H1 (cell line): ENCODE data around the gene CRADD. TPM values are rescaled to one million over a fixed set of nuclear protein-coding genes. Genes with fewer than 3 reads are reported as not detected.

Source experiments
- CTCF ChIA-PET: fragments of 300-600 bp; sonication (Branson Sonifier 250); formaldehyde crosslinking; loops from one replicate; lab custom pipeline; 2021; ENCODE audit not compliant: partially characterized antibody; lab: Charles Lee
- POLR2A ChIA-PET: fragments of 300-600 bp; sonication (Branson Sonifier 250); formaldehyde crosslinking; loops from one replicate; lab custom pipeline; 2021; ENCODE audit warnings: inconsistent platforms; ENCODE audit not compliant: partially characterized antibody; lab: Charles Lee
- DNase-seq, 2 experiments: peaks; one replicate each; pipeline versions ENCODE4 v3.0.0 to v3.0.0-alpha.2; 2010 to 2022; ENCODE audit warnings: low spot score in 2 of 2, low read depth in 1 of 2, mixed read lengths in 1 of 2
- FAIRE-seq: peaks from 2 replicates; lab custom pipeline; 2011; peaks lifted over from hg19 to GRCh38; lab: Jason Lieb, UNC
- H2AFZ ChIP-seq: 2 replicates; pipeline ENCODE4 v1.8.1; 2012; ENCODE audit warnings: low read length, inconsistent platforms
- H2AK5ac ChIP-seq: 2 replicates; pipeline ENCODE4 v1.6.1; 2013; ENCODE audit warnings: low read depth, low read length
- H2BK120ac ChIP-seq: replicated peaks from 2 replicates; pipeline ENCODE3; 2013; ENCODE audit warnings: low read depth, low read length, inconsistent platforms
- H2BK12ac ChIP-seq: 2 replicates; pipeline ENCODE4 v1.6.1; 2013; ENCODE audit warnings: low read depth, low read length
- H2BK15ac ChIP-seq: 2 replicates; pipeline ENCODE4 v1.6.1; 2013; ENCODE audit warnings: low read length
- H2BK20ac ChIP-seq: 2 replicates; pipeline ENCODE4 v1.6.1; 2013; ENCODE audit warnings: low read length
- H2BK5ac ChIP-seq: 2 replicates; pipeline ENCODE4 v1.6.1; 2013; ENCODE audit warnings: low read depth, low read length
- H3K14ac ChIP-seq: 2 replicates; pipeline ENCODE4 v1.6.1; 2013; ENCODE audit warnings: inconsistent platforms; ENCODE audit not compliant: insufficient read length
- H3K18ac ChIP-seq: 2 replicates; pipeline ENCODE4 v1.6.1; 2013; ENCODE audit warnings: low read length; ENCODE audit errors: extremely low read depth
- H3K23ac ChIP-seq: 2 replicates; pipeline ENCODE4 v1.6.1; 2013; ENCODE audit warnings: inconsistent platforms; ENCODE audit not compliant: insufficient read length
- H3K23me2 ChIP-seq: 2 replicates; pipeline ENCODE4 v1.6.1; 2013; ENCODE audit warnings: low read depth, low read length
- H3K27ac ChIP-seq: 2 replicates; pipeline ENCODE4 v1.6.1; 2011; ENCODE audit warnings: low read depth, low read length, inconsistent platforms
- H3K27me3 ChIP-seq, 4 experiments: replicated peaks in 1 of 4; 1 replicate in 1 of 4; 2 replicates in 3 of 4; pipeline versions ENCODE4 v1.6.1 to v1.8.1; 2011 to 2013; ENCODE audit warnings: low read length in 3 of 4, mild to moderate bottlenecking in 3 of 4, inconsistent platforms in 2 of 4, mixed read lengths in 2 of 4, moderate library complexity in 1 of 4; ENCODE audit not compliant: control insufficient read depth in 3 of 4, insufficient read depth in 3 of 4; ENCODE audit errors: extremely low read depth in 1 of 4
- H3K36me3 ChIP-seq, 4 experiments: 2 replicates each; pipeline versions ENCODE4 v1.6.1 to v1.8.1; 2011 to 2013; ENCODE audit warnings: mild to moderate bottlenecking in 4 of 4, low read length in 3 of 4, moderate library complexity in 2 of 4, control low read depth in 1 of 4, inconsistent platforms in 1 of 4; ENCODE audit not compliant: insufficient read depth in 4 of 4, control insufficient read depth in 2 of 4
- H3K4ac ChIP-seq: replicated peaks from 2 replicates; pipeline ENCODE3; 2013; ENCODE audit warnings: low read length, low read depth, mixed read lengths, inconsistent platforms; ENCODE audit not compliant: insufficient read length
- H3K4me1 ChIP-seq, 4 experiments: replicated peaks in 1 of 4; 1 replicate in 1 of 4; 2 replicates in 3 of 4; pipeline versions ENCODE4 v1.6.1 to v1.8.1; 2011 to 2013; ENCODE audit warnings: low read length in 3 of 4, inconsistent platforms in 2 of 4, mixed read lengths in 1 of 4; ENCODE audit not compliant: insufficient read depth in 4 of 4, control insufficient read depth in 3 of 4
- H3K4me2 ChIP-seq, 2 experiments: 2 replicates each; pipeline versions ENCODE4 v1.6.1 to v1.8.1; 2011 to 2013; ENCODE audit warnings: low read depth in 2 of 2, low read length in 2 of 2, control low read depth in 1 of 2, inconsistent platforms in 1 of 2, mild to moderate bottlenecking in 1 of 2; ENCODE audit not compliant: insufficient read depth in 1 of 2
- H3K4me3 ChIP-seq, 4 experiments: fragments of 200-600, 300-600 bp in 1 of 4; sonication (generic), shearing (Covaris generic), sonication (Bioruptor Twin) in 1 of 4; 2 replicates each; pipeline versions ENCODE4 v1.5.1 to v1.8.1; 2011 to 2016; ENCODE audit warnings: low read length in 4 of 4, low read depth in 3 of 4, control low read depth in 2 of 4, inconsistent platforms in 2 of 4, mild to moderate bottlenecking in 2 of 4, mixed read lengths in 1 of 4, moderate library complexity in 1 of 4; ENCODE audit not compliant: insufficient read depth in 2 of 4; ENCODE audit errors: extremely low read depth in 1 of 4
- H3K56ac ChIP-seq: replicated peaks from 2 replicates; pipeline ENCODE3; 2013; ENCODE audit warnings: low read depth, mild to moderate bottlenecking, mixed read lengths, low read length, inconsistent platforms; ENCODE audit not compliant: insufficient read length
- H3K79me1 ChIP-seq: 2 replicates; pipeline ENCODE4 v1.6.1; 2013; ENCODE audit warnings: low read depth, low read length, control low read depth
- H3K79me2 ChIP-seq, 2 experiments: 2 replicates each; pipeline versions ENCODE4 v1.6.1 to v1.8.1; 2012 to 2013; ENCODE audit warnings: low read length in 2 of 2, mild to moderate bottlenecking in 2 of 2, inconsistent platforms in 1 of 2; ENCODE audit not compliant: insufficient read depth in 2 of 2, control insufficient read depth in 1 of 2
- H3K9ac ChIP-seq, 4 experiments: replicated peaks in 1 of 4; 1 replicate in 1 of 4; 2 replicates in 3 of 4; pipeline versions ENCODE4 v1.6.1 to v1.8.1; 2011 to 2013; ENCODE audit warnings: low read depth in 3 of 4, low read length in 3 of 4, control low read depth in 2 of 4, mild to moderate bottlenecking in 2 of 4, moderate library complexity in 2 of 4, inconsistent platforms in 1 of 4; ENCODE audit errors: extremely low read depth in 1 of 4
- H3K9me3 ChIP-seq, 2 experiments: 2 replicates each; pipeline versions ENCODE4 v1.6.1 to v1.8.1; 2012 to 2013; ENCODE audit warnings: mild to moderate bottlenecking in 2 of 2, moderate library complexity in 2 of 2, control low read depth in 1 of 2, inconsistent platforms in 1 of 2, low read depth in 1 of 2, low read length in 1 of 2, mixed read lengths in 1 of 2; ENCODE audit not compliant: insufficient read depth in 2 of 2
- H4K20me1 ChIP-seq, 2 experiments: replicated peaks in 1 of 2; 2 replicates each; pipeline versions ENCODE3 to v1.8.1; 2011 to 2013; ENCODE audit warnings: inconsistent platforms in 2 of 2, low read length in 2 of 2, mild to moderate bottlenecking in 1 of 2; ENCODE audit not compliant: insufficient read depth in 2 of 2, control insufficient read depth in 1 of 2
- H4K5ac ChIP-seq: 2 replicates; pipeline ENCODE4 v1.6.1; 2013; ENCODE audit warnings: low read length, low read depth, mixed read lengths, inconsistent platforms; ENCODE audit not compliant: insufficient read length
- H4K8ac ChIP-seq: 2 replicates; pipeline ENCODE4 v1.8.0; 2013; ENCODE audit warnings: mild to moderate bottlenecking, moderate library complexity, low read length, inconsistent platforms; ENCODE audit not compliant: insufficient read depth; ENCODE audit errors: extremely low read depth
- H4K91ac ChIP-seq: replicated peaks from 2 replicates; pipeline ENCODE3; 2013; ENCODE audit warnings: low read length, mixed read lengths, inconsistent platforms; ENCODE audit not compliant: insufficient read length
- JUND ChIP-seq: IDR thresholded peaks from 2 replicates; pipeline ENCODE4 v1.6.1; 2011; ENCODE audit warnings: mild to moderate bottlenecking, improper control_type of control experiment, low read length
- POLR2A ChIP-seq, 2 experiments: IDR thresholded peaks; 1 replicate in 1 of 2; 2 replicates in 1 of 2; pipeline ENCODE4 v1.6.1; 2011; ENCODE audit warnings: low read depth in 2 of 2, low read length in 2 of 2, mild to moderate bottlenecking in 2 of 2; ENCODE audit errors: control extremely low read depth in 1 of 2
- WGBS, 2 experiments: shearing (Covaris generic) in 1 of 2; methylation state at CpG; one replicate each; pipeline versions ENCODE4 v1.1.6 to v1.1.7; 2013 to 2015; ENCODE audit warnings: low lambda C conversion rate in 2 of 2, mixed read lengths in 2 of 2, inconsistent platforms in 1 of 2, low coverage in 1 of 2, missing lambda C conversion rate in 1 of 2; ENCODE audit not compliant: insufficient replicate concordance in 2 of 2, insufficient coverage in 1 of 2, insufficient read length in 1 of 2; ENCODE audit errors: extremely low coverage in 1 of 2, missing lambda C conversion rate in 1 of 2; 5-methylcytosine and 5-hydroxymethylcytosine counted together
- polyA plus RNA-seq, 7 experiments: library from polyadenylated mRNA; depleted of rRNA in 3 of 7; stranded (reverse) in 5 of 7; unstranded in 2 of 7; fragments of >200 nt in 5 of 7; fragments of 200-250 nt in 2 of 7; gene quantifications; 1 replicate in 5 of 7; 2 replicates in 1 of 7; 4 replicates in 1 of 7; pipeline versions ENCODE4 v1.2.1 to v1.2.3, GENCODE V29; 2011 to 2013; ENCODE audit warnings: missing spikeins in 2 of 7, mixed read lengths in 2 of 7
- total RNA-seq: library from RNA; stranded (reverse); fragmentation: NEBNext Ultra II Directional; extraction: Animal tissue kit (Norgen Biotek cat#: 25700); gene quantifications from 2 replicates; pipeline ENCODE4 v1.2.1, GENCODE V29; 2021

Gene CRADD
- total and polyA plus RNA-seq, 2 of the 8 experiments (the other 6 are each of a cell fraction or from before 2014, with no cell fraction given) = 8.1 to 15.4 TPM

DNA sequence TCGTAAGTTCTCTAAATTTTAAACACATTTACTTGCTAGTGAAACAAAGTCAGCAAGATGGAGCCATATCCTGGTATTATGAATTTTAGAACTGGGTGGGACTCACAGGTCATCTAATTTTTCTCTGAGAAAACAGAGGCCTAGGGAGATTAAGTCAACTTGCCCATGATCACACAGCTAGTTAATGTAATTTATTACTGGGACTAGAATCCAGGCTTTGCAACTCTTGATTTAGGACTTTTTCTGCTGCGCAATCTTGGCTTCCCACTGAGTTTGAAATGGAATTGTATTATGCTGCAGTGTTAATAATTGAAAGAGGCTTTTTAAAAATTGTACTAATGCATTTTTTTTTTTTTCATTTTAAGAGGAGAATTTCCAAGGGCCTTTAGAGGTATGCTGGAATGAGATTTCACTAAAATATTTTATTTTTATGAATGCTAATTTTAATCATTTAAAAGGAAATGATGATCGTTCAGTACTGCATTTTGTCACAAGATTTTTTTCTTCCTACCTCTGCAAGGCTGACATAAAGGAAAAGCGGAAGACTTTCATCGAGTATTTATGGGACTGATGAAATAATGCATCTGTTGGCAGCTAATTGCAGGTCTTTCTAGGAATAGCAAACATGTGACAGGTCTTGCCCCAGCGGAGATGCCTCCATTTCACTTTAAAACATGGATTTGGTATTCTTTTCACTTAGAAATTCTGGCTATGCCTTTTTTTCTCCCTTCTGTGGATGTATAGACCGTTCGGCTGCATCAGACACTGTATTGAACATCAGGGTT is 9.6 kb downstream of the CRADD start:
- CTCF ChIA-PET = interaction anchor here (1.0 to 1.5 kb wide), 2 partner anchors 114 to 118 kb away, joined by 3 to 4 read pairs; no protein-coding TSS in a partner anchor
- no peak overlapping the region for H3K27ac ChIP-seq
- 96% methylated on average over 8 of the region's 8 CpGs; no CpG with 5 or more reads in 1 of the 2 experiments for WGBS, 2 experiments

More for the DNA sequence above, 9.6 kb downstream of the CRADD start:
- Histone ChIP-seq H2BK15ac (no peak overlapping the region), H3K4me3 (no peak overlapping the region), H3K18ac (no peak overlapping the region), H4K5ac (no peak overlapping the region), H4K8ac (no peak overlapping the region), H3K23me2 (no peaks in the 10 kb centered on the region; the same call in 1 of the 2 replicates), H3K14ac (no peak overlapping the region), H3K4ac (no peak overlapping the region), H3K4me2 (no peak overlapping the region), H3K79me1 (no peaks in the 10 kb centered on the region), H2BK12ac (no peak overlapping the region), H4K20me1 (no peaks in the 10 kb centered on the region), H3K27me3 (no peaks in the 10 kb centered on the region), H3K4me1 (peaks cover 0 to 5% (median 2%) of the 10 kb centered on the region in 4 experiments; a peak in 2 of 7 replicates), H2AFZ (no peak overlapping the region), H3K9me3 (no peaks in the 10 kb centered on the region), H3K23ac (no peak overlapping the region), H3K56ac (no peak overlapping the region), H4K91ac (no peak overlapping the region), H2AK5ac (no peak overlapping the region), H2BK120ac (no peak overlapping the region), H3K9ac (no peak overlapping the region), H3K79me2 (no peaks in the 10 kb centered on the region), H2BK5ac (no peak overlapping the region), H3K36me3 (no peaks in the 10 kb centered on the region), H2BK20ac (no peak overlapping the region)
- DNase-seq = no peak
- TF ChIP-seq POLR2A (IDR thresholded peaks at IDR 0.05; ENCODE audit: control extremely low read depth in 1 of 2, low read depth in 2 of 2, low read length in 2 of 2) = no peak
- TF ChIP-seq JUND = no peak
- POLR2A ChIA-PET = interaction anchor here (0.6 kb wide), 1 partner anchor 11 kb away, joined by 3 read pairs; no protein-coding TSS in a partner anchor
- FAIRE-seq = no peak
